PFSK-1 (cell line): ENCODE measurements around the gene DPPA3.

ENCODE experiments used
- FOXP2 ChIP-seq: optimal IDR thresholded peaks from 2 replicates; pipeline ENCODE3; 2011; ENCODE audit warnings: borderline replicate concordance, control low read depth, inconsistent platforms; ENCODE audit not compliant: insufficient read depth; ENCODE audit errors: extremely low read length, extremely low read depth
- POLR2AphosphoS5 ChIP-seq: IDR thresholded peaks from 2 replicates; pipeline ENCODE4 v1.6.1; 2012; ENCODE audit warnings: low read depth, mild to moderate bottlenecking, control low read depth, low read length, moderate library complexity
- SIN3A ChIP-seq: IDR thresholded peaks from 2 replicates; pipeline ENCODE4 v1.6.1; 2012; ENCODE audit warnings: mild to moderate bottlenecking, low read length, moderate library complexity, borderline replicate concordance; ENCODE audit not compliant: insufficient read depth
- TAF1 ChIP-seq: IDR thresholded peaks from 2 replicates; pipeline ENCODE4 v1.6.1; 2012; ENCODE audit warnings: low read length, control low read depth, borderline replicate concordance; ENCODE audit not compliant: insufficient read depth
- TF ChIP-seq, protein P1 (sequence below), 2 experiments: IDR thresholded peaks; 2 replicates each; pipeline versions ENCODE4 v1.6.1 to v1.8.0; 2011 to 2012; ENCODE audit warnings: low read depth in 2 of 2, low read length in 2 of 2, control low read depth in 1 of 2, inconsistent platforms in 1 of 2, mild to moderate bottlenecking in 1 of 2, moderate library complexity in 1 of 2; ENCODE audit not compliant: insufficient read depth in 1 of 2

DPPA3 gene

DNA sequence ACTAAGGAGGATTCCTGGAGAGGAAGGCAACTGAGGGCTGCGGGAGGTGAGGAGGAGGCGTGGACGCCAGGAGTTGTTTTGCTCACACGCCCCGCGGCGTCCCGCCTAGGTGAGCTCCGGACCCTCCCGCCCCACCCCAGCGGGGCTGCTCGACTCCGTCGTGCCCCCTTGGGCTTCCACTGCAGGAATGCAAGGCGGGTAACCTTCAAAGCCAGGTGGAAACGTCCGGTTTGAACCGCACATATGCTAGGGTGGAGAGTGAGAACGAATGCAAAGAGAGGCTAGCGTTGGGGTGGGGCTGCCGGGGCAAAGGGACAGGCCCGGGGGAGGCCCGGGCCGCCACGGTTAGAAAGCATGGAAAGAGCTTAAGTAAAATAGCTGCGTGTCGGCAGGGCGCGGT lies 5.4 kb upstream of the DPPA3 start:
- TF ChIP-seq TAF1: no peak
- no peak for TF ChIP-seq POLR2AphosphoS5
- TF ChIP-seq SIN3A: no peak
- TF ChIP-seq FOXP2: no peak
- TF ChIP-seq, protein P1, sequence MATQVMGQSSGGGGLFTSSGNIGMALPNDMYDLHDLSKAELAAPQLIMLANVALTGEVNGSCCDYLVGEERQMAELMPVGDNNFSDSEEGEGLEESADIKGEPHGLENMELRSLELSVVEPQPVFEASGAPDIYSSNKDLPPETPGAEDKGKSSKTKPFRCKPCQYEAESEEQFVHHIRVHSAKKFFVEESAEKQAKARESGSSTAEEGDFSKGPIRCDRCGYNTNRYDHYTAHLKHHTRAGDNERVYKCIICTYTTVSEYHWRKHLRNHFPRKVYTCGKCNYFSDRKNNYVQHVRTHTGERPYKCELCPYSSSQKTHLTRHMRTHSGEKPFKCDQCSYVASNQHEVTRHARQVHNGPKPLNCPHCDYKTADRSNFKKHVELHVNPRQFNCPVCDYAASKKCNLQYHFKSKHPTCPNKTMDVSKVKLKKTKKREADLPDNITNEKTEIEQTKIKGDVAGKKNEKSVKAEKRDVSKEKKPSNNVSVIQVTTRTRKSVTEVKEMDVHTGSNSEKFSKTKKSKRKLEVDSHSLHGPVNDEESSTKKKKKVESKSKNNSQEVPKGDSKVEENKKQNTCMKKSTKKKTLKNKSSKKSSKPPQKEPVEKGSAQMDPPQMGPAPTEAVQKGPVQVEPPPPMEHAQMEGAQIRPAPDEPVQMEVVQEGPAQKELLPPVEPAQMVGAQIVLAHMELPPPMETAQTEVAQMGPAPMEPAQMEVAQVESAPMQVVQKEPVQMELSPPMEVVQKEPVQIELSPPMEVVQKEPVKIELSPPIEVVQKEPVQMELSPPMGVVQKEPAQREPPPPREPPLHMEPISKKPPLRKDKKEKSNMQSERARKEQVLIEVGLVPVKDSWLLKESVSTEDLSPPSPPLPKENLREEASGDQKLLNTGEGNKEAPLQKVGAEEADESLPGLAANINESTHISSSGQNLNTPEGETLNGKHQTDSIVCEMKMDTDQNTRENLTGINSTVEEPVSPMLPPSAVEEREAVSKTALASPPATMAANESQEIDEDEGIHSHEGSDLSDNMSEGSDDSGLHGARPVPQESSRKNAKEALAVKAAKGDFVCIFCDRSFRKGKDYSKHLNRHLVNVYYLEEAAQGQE (IDR thresholded peaks at IDR 0.05; ENCODE audit: insufficient read depth in 1 of 2, low read depth in 2 of 2, low read length in 2 of 2): no peak

DNA sequence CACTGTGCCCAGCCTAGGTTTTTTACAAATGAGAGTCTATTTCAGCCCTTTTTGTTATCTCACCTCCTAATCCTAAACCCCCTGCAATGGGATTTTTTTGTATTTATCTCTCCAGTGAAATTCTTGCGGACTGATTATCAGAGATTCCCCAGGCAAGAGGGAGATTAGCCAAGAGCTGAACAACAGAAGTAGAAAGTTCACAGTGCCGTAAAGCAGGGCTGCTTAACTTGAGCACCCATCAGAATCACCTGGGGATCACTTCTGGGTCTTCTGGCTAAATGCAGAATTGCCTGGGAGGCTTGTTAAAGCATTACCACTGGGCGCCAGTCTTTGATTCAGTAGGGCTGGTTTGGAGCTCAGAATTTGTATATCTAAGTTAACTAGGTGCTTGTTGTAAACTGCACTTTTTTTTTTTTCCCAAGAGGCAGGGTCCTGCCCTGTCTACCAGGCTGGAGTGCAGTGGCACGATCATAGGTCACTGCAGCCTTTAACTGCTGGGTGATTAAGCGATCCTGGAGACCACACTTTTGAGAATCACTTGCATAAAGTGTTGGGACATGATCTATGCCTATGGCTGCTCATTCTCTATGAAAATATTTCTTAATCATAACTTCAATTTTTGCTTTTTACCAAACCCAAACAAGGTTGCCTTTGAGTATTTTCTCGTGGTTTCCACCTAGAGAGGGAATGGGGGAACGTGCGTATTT lies 1.1 kb upstream of the DPPA3 start:
- TF ChIP-seq SIN3A: no peak
- no peak for TF ChIP-seq POLR2AphosphoS5
- TF ChIP-seq TAF1: no peak
- TF ChIP-seq, protein P1 (IDR thresholded peaks at IDR 0.05; ENCODE audit: insufficient read depth in 1 of 2, low read depth in 2 of 2, low read length in 2 of 2): no peak
- no peak for TF ChIP-seq FOXP2

DNA sequence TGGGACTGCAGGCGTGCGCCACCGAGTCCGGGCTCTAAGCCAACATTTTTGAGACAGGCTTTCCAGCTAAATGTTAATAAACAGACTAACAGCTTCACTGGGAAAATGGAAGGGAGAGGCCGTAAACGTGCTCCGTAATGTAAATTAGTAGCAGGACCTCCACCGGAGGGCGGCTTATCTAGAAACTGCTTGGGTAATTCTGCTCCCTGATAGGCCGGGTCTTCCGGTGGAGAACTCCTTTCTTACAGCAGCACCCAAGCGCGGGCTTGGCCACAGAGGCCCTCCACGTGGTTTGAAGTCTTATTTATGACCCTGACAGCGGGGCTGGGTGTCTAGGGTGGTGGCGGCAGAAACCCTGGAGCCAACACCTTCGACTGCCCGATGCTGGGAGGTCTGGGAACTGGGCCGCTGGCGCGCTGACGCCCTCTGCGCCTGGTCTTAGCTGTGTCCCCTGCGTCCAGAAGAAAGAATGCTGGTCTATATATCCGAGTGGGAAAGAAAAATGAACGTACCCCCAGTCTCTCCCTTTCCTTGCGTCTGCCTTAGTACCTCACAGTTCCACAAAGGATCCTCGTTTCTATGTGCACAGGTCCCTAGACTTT lies 1.7 kb downstream of the DPPA3 start:
- no peak for TF ChIP-seq FOXP2
- no peak for TF ChIP-seq POLR2AphosphoS5
- TF ChIP-seq SIN3A: no peak
- TF ChIP-seq TAF1: no peak
- TF ChIP-seq, protein P1 (IDR thresholded peaks at IDR 0.05; ENCODE audit: insufficient read depth in 1 of 2, low read depth in 2 of 2, low read length in 2 of 2): no peak

DNA sequence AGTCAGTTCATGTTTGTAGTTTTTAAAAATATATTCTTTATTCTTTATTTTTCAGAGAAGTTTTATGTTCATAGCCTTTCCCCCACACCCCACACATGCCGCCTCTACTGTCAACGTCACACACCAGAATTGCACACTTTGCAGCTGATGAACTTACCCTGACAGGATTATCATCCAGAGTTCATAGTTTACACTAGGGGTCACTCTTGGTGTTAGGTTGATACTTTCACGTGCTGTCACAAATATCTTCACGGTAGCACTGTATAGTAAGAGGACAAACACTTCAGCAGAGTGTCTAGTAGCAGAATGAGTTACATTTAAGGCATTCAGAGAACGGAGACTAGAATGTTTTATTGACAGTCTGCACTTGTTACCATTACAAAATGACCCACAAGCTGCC lies 5.1 kb downstream of the DPPA3 start:
- TF ChIP-seq, protein P1 (IDR thresholded peaks at IDR 0.05; ENCODE audit: insufficient read depth in 1 of 2, low read depth in 2 of 2, low read length in 2 of 2): no peak
- TF ChIP-seq FOXP2: no peak
- TF ChIP-seq SIN3A: no peak
- no peak for TF ChIP-seq POLR2AphosphoS5
- TF ChIP-seq TAF1: no peak
